CD1c-positive myeloid dendritic cell (primary cell): Measurements from ENCODE around the gene AGXT.

Experiments used
- DNase-seq: peaks from one replicate; pipeline ENCODE4 v3.0.0-alpha.2; 2016; ENCODE audit errors: extremely low spot score

The AGXT gene

GRCh38 chr2:240898108-240898730 lies 29.6 kb downstream of the AGXT start:
- DNase-seq, result no peak

GRCh38 chr2:240898731-240899467 lies 30.3 kb downstream of the AGXT start:
- no peak for DNase-seq

- no peak for DNase-seq
These were observed 30.8 kb downstream of the AGXT start for GRCh38 chr2:240899468-240899865.

GRCh38 chr2:240900141-240900860 lies 31.7 kb downstream of the AGXT start:
- no peak for DNase-seq

- no peak for DNase-seq
These were observed 33.5 kb downstream of the AGXT start for GRCh38 chr2:240901986-240902614.

- DNase-seq, result no peak
These were observed 34.0 kb downstream of the AGXT start for GRCh38 chr2:240902615-240903041.

GRCh38 chr2:240903191-240904060 lies 34.8 kb downstream of the AGXT start:
- DNase-seq, result no peak

- no peak for DNase-seq
These were observed 35.9 kb downstream of the AGXT start for GRCh38 chr2:240904216-240905175.

GRCh38 chr2:240905176-240905781 lies 36.7 kb downstream of the AGXT start:
- no peak for DNase-seq

- DNase-seq, result no peak
These were observed 37.7 kb downstream of the AGXT start, which contains the start of gene CROCC2 for GRCh38 chr2:240906141-240906910. Gene CROCC2 (plus strand): TSS chr2:240906336. CDS start chr2:240906514, 178 bp downstream.

GRCh38 chr2:240906911-240907590 lies 38.4 kb downstream of the AGXT start:
- no peak for DNase-seq

- DNase-seq, result no peak
These were observed 40.8 kb downstream of the AGXT start for GRCh38 chr2:240909216-240909974.

GRCh38 chr2:240911641-240912265 lies 43.1 kb downstream of the AGXT start:
- no peak for DNase-seq

- DNase-seq, result no peak
These were observed 44.5 kb downstream of the AGXT start for GRCh38 chr2:240912878-240913809.

- peak; percentile 58 for DNase-seq
These were observed 45.4 kb downstream of the AGXT start for GRCh38 chr2:240913810-240914644.
